Mucosa of descending colon (tissue), 3 donors: ENCODE results near the gene CYP4F8. TPM values are rescaled to one million over a fixed set of nuclear protein-coding genes. Genes with fewer than 3 reads are reported as not detected.
"Not testable (repeated sequence)": the region's sequence is repeated elsewhere in the genome, so short reads cannot be mapped to it uniquely, and the experiment has no call there.

ENCODE experiments used
- ATAC-seq: fragments of 200-7000 bp; cut with Tn5 transposase; one replicate; pipeline ENCODE4 v1.9.1; 2020; ENCODE audit warnings: mild to moderate bottlenecking, moderate library complexity
- DNase-seq, 3 donors: peaks; one replicate each; pipeline ENCODE4 v3.0.0-alpha.2; 2020
- H3K36me3 ChIP-seq: fragments of 200-600 bp; one replicate; pipeline ENCODE4 v1.8.0; 2021; ENCODE audit warnings: low read depth, mild to moderate bottlenecking
- H3K4me1 ChIP-seq: fragments of 200-600 bp; one replicate; pipeline ENCODE4 v1.8.0; 2021; ENCODE audit warnings: low read depth, mild to moderate bottlenecking
- H3K4me3 ChIP-seq: fragments of 200-600 bp; one replicate; pipeline ENCODE4 v1.8.0; 2021; ENCODE audit warnings: mild to moderate bottlenecking
- H3K9me3 ChIP-seq: fragments of 200-600 bp; one replicate; pipeline ENCODE4 v1.8.0; 2021; ENCODE audit warnings: mild to moderate bottlenecking
- intact Hi-C, 2 donors: fragments of 100-400 bp; cut with DNase I in 1 of 2; cut with micrococcal nuclease in 1 of 2; formaldehyde crosslinking; loops; one replicate each; pipeline versions ENCODE4 v1.11.0 to v1.11.1; 2022; cut with DNase I, micrococcal nuclease
- total RNA-seq, 3 donors: library from RNA; stranded (reverse); fragmentation: NEBNext Ultra II Directional in 2 of 3; extraction: Animal tissue kit (Norgen Biotek cat#: 25700) in 2 of 3; gene quantifications; one replicate each; pipeline versions ENCODE4 v1.2.1 to v1.2.4, GENCODE V29; 2021 to 2023
- TF ChIP-seq, protein P1 (sequence below): fragments of 200-600 bp; IDR thresholded peaks from one replicate; pipeline ENCODE4 v1.8.0; 2022; ENCODE audit warnings: antibody characterized with exemption, mild to moderate bottlenecking
- donor health status: DM: no; HTN: no; CAD: no; lungs with moderate emphysema.
- donor health status: DM: no; HTN: no; CAD: no.
- donor health status: DM: no; HTN: yes; CAD: no.

CYP4F8 gene
- total RNA-seq, 3 donors from 2014 or later, result not detected

DNA sequence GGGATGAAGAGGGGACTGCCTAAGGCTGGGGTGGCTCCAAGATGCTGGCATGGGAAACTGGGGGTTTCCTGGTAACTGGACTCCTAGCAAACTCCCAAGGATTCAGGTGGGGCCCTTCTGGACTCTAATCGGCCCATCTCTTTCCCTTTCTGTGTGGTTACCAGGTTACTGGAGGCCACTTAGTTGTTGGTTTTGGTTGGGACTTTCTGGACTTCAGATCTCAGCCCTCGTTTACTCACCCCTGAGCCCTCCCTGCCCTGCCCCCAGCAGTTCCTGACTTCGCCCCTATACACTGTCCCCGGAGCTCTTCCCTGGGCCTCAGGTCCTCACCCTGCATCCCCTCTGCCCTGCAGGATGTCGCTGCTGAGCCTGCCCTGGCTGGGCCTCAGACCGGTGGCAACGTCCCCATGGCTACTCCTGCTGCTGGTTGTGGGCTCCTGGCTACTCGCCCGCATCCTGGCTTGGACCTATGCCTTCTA, 58.2 kb downstream of the CYP4F8 start:
- Histone ChIP-seq H3K9me3 (no peaks in the 10 kb centered on the region), H3K4me1 (peaks cover 4% of the 10 kb centered on the region), H3K4me3 (no peak overlapping the region), H3K36me3 (no peaks in the 10 kb centered on the region)
- DNase-seq (peak; percentile 55 to 73 (median 67)), ATAC-seq (peak; percentile 69)
- intact Hi-C loops, result no loop called here
- TF ChIP-seq, protein P1, sequence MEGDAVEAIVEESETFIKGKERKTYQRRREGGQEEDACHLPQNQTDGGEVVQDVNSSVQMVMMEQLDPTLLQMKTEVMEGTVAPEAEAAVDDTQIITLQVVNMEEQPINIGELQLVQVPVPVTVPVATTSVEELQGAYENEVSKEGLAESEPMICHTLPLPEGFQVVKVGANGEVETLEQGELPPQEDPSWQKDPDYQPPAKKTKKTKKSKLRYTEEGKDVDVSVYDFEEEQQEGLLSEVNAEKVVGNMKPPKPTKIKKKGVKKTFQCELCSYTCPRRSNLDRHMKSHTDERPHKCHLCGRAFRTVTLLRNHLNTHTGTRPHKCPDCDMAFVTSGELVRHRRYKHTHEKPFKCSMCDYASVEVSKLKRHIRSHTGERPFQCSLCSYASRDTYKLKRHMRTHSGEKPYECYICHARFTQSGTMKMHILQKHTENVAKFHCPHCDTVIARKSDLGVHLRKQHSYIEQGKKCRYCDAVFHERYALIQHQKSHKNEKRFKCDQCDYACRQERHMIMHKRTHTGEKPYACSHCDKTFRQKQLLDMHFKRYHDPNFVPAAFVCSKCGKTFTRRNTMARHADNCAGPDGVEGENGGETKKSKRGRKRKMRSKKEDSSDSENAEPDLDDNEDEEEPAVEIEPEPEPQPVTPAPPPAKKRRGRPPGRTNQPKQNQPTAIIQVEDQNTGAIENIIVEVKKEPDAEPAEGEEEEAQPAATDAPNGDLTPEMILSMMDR, result no peak

DNA sequence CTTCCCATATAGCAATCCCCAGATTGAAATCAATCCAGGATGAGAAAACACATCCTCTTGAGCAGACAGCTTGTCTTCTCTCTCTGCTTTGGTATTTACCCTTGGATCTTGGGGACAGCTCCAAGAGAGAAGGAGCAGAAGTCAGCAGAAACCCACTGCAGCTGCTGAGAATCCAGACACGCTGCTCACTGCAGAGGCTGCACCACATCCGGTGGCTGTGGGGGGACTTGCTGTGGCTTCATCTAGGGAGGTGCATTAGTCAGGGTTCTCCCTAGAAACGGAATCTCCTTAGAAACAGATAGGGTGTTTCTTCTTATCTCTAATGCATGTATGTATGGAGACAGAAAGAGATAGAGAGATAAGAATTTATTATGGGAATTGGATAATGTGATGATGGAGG, 60.5 kb downstream of the CYP4F8 start:
- H3K4me3 ChIP-seq, result no peak overlapping the region
- TF ChIP-seq, protein P1, result no peak
- no peaks in the 10 kb centered on the region for H3K36me3 ChIP-seq
- no peaks in the 10 kb centered on the region for H3K9me3 ChIP-seq
- peaks cover 4% of the 10 kb centered on the region for H3K4me1 ChIP-seq
- intact Hi-C loops, result no loop called here
- no peak for DNase-seq
- no peak for ATAC-seq

DNA sequence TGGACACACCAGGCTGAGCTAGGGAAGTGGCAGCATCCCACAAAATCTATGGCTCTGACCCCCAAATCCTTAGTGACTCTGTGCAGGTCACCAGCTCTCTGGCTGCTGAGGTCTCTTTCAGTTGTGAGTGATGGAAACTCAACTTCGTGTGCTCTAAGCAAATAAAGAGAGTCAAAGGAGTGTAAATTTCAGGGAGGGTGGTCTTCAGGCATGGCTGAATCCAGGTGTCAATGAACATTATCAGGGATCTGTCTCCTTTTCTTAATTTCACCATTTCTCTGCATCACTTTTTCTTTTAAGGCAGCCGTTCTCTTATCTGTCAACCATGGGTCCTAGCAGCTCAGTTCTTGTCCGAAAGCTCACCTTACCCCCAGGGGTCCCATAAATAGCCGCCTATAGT, 64.1 kb downstream of the CYP4F8 start:
- Histone ChIP-seq H3K36me3 (no peaks in the 10 kb centered on the region), H3K9me3 (no peaks in the 10 kb centered on the region), H3K4me3 (no peak overlapping the region), H3K4me1 (peaks cover 4% of the 10 kb centered on the region)
- intact Hi-C loops, result no loop called here
- no peak for DNase-seq
- TF ChIP-seq, protein P1, result no peak
- no peak for ATAC-seq

DNA sequence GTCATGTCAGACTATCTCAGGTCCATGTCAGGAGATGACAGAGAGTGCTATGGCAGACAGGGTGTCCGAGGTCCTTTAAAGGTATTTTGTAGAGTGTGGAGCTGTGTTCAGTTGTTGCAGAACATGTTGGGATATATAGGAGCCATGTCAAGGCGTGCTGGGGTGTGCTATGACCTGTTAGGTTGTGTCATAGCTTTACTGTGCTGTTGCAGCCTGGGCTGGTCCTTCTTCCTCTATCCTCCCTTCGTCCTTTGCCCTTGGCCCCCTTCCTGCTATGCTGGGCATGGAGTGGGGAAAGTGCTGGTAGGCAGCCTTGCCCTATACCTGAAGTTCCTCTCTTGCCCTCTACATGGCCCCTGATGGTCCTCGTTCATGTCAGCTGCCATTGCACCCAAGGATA, 64.8 kb downstream of the CYP4F8 start:
- H3K36me3 ChIP-seq, H3K9me3 ChIP-seq, intact Hi-C loops, ATAC-seq, DNase-seq, H3K4me1 ChIP-seq, H3K4me3 ChIP-seq: not testable (repeated sequence)

Other genes starting within 250 kb of the CYP4F8 start
- gene AKAP8, start 235.4 kb upstream of the CYP4F8 start, total RNA-seq, result 10 to 100 TPM; 37.8 to 50.0 (median 41.3) TPM
- 100 to 1,000 TPM in 1 of 3 donors, 10 to 100 TPM in 2; 74.4 to 111 (median 96.0) TPM for gene AKAP8L, start 196.2 kb upstream of the CYP4F8 start, total RNA-seq
- 10 to 100 TPM; 26.7 to 39.9 (median 28.1) TPM for gene WIZ, start 165.3 kb upstream of the CYP4F8 start, total RNA-seq
- gene RASAL3, start 150.7 kb upstream of the CYP4F8 start, total RNA-seq, result 1 to 10 TPM; 4.0 to 5.2 (median 5.1) TPM
- not detected for gene PGLYRP2, start 135.7 kb upstream of the CYP4F8 start, total RNA-seq
- gene CYP4F22, start 106.7 kb upstream of the CYP4F8 start, total RNA-seq, result under 1 TPM in 2 of 3 donors, not detected in 1; 0.12 to 0.19 TPM
- gene CYP4F3, start 25.7 kb downstream of the CYP4F8 start, total RNA-seq, result 1 to 10 TPM; 2.7 to 7.8 (median 4.3) TPM
- 100 to 1,000 TPM in 1 of 3 donors, 10 to 100 TPM in 2; 62.8 to 179 (median 70.5) TPM for gene CYP4F12, start 57.9 kb downstream of the CYP4F8 start, total RNA-seq
- not detected for gene OR10H2, start 112.8 kb downstream of the CYP4F8 start, total RNA-seq
- gene OR10H3, start 122.8 kb downstream of the CYP4F8 start, total RNA-seq, result not detected
- gene OR10H5, start 172.4 kb downstream of the CYP4F8 start, total RNA-seq, result not detected
- under 1 TPM; 0.06 to 0.07 (median 0.06) TPM for gene OR10H1, start 200.4 kb downstream of the CYP4F8 start, total RNA-seq